Renal cortex interstitium (tissue), 11 donors: ENCODE results near the gene ANXA9. TPM values are rescaled to one million over a fixed set of nuclear protein-coding genes. Genes with fewer than 3 reads are reported as not detected.

Source experiments
- DNase-seq, 11 donors: peaks; one replicate each; pipeline ENCODE4 v3.0.0-alpha.2; 2013; ENCODE audit warnings: low read depth in 9 of 11, low spot score in 4 of 11; ENCODE audit errors: extremely low read depth in 1 of 11
- polyA plus RNA-seq, 3 donors: library from polyadenylated mRNA; unstranded; fragments of 120-200 nt; gene quantifications; one replicate each; pipeline ENCODE4 v1.2.1, GENCODE V29; 2013; ENCODE audit not compliant: insufficient read length in 3 of 3

The ANXA9 gene
- polyA plus RNA-seq, 3 donors = 14.3 to 18.9 (median 14.6) TPM

DNA sequence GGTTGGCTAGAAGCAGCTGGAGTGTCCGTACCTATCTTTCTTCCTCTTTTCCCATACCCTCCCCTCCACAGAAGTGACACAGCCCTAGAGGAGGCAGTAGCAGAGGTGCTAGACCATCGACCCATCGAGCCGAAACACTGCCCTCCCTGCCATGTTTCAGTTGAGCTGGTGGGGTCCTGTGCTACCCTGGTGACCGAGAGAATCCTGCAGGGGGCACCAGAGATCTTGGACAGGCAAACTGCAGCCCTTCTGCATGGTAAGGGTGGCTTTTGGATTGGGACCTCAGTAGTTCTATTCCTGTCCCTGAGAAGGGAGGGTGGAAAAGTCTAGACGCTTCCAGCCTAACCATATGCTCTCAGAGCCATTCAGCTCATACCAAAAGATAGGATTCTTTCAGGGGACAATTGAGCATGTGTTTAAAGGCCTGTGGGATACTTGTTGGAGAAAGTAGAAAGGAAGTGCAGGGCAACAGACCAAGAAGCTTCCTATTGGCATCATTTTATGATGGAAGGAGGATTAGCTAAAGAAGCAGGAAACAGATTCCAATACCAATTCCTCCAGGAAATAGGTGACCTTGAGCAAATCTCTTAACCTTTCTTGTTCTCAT is 42.6 kb downstream of the ANXA9 start:
- peak in 5 of 11 donors; percentile 51 to 71 (median 56) for DNase-seq

DNA sequence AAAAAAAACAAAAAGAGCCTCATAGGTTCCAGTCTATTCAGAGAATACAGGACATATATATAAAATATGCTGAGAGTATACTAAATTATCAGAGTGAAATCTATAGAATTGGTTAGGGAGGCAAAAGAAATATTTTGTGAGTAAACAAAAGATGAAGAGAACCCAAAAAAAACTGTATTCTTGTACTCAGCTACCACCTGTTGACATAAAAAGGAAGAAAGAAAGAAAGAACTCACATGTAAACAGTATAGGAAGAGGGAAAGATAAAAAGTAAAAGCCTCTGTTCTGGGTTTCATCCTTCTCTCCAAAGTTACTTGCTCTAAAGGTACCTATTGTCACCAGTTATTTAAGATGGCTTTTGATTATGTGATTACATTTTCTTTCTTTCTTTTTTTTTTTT is 44.4 kb downstream of the ANXA9 start:
- no peak for DNase-seq

DNA sequence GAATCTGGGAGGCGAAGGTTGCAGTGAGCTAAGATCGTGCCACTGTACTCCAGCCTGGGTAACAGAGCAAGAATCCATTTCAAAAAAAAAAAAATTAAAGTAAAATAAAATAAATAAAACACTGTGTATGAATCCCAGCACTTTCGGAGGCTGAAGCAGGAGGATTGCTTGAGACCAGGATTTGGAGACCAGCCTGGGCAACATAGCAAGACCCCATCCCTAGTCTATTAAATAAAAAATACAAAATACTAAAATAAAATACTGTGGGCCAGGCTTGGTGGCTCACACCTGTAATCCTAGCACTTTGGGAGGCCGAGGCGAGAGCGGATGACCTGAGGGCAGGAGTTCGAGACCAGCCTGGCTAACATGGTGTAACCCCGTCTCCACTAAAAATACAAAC is 50.1 kb downstream of the ANXA9 start:
- DNase-seq = no peak

DNA sequence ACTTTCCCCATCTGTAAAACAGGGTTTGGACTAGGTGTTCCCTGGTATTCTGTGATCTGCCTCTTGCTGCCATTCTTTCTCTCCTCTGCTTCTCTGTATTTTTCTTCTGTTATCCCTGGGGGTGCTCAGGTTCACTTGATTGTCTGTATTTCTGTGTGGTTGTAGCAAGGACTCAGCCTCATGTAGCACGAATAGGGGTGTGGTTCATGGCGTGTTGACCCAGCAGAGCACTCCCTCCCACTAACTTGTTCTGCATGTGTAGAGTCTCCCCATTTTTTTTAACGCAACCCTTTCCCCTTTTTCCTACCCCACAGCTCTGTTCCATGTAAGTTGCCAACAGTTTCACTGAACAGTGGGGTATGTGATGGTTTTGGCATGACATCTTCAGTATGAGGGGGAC is 53.1 kb downstream of the ANXA9 start:
- DNase-seq = no peak

DNA sequence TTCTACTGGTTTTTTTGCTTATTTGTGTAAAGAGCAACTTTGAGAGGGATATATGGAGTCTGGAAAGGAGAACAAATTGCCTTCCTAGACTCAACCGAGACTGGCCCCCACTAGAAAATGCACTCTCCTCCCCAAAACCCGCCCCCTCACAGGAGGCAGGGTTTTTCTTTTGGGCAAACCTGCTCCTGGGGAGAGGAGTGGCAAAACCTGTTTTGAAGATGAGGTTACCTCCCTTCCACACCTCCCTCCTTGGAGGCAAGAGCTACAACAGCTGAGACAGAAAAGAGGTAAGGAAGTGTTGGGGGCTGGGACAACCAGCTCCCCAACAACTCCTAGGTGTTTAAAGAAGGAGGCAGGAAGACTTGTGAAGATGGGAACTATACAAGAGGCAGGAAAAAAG is 54.3 kb downstream of the ANXA9 start, which contains the start of gene BNIPL:
BNIPL (plus strand) TSS at position 231 of the 400 bp plus-strand sequence; CDS start at position 371, 140 bp downstream.
- DNase-seq = no peak

DNA sequence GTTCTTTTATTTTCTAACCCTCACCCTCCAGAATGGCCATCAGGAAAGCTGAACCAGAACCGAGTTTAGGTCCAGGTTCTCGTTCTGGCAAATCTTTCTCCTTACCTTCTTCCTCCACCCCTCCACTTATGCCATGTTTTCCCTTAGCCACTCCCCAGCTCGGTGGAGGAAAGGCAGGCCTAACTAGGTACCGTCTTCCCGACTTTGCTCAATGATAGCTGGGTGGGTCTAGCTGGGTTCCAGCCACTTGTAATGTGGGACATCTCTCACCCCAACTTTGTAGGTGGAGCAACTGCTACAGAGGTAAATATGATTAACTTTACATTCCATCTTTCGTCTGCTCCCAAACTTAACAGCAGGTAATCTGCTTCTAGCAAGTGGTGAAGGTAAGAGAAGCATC is 54.9 kb downstream of the ANXA9 start:
- DNase-seq = no peak

DNA sequence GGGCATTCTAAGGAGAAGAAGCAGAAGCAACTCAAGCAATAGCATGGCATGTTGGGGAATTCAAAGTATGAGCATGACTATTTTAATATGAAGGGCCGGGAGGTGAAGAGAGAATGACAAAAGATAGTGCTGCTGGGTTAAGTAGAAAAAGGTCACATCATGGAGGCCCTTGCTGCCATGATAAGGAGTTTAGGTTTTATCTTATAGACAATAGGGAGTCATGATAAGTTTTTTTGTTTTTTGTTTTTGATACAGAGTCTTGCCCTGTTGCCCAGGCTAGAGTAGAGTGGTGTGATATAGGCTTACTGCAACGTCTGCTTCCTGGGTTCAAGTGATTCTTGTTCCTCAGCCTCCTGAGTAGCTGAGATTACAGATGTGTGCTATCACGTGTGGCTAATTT is 57.4 kb downstream of the ANXA9 start:
- no peak for DNase-seq

DNA sequence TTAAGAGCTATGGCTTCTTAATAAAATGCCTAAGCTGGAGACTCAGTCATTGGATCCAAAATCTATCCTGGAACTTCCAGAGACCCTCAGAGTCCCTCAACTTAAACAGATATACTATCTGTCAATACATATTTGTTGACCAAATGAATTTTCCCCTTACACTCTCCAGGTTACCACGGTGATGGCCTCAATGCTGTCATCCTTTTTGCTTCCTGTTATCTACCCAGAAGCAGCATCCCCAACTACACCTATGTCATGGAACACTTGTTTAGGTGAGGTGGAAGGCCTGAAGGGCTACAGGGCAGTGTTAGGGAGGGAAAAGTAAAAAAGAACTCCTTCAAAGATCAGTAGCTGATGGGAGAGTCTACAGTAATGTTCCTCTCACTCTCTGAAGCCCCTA is 61.1 kb downstream of the ANXA9 start:
- no peak for DNase-seq

Other genes with a start within 250 kb of the ANXA9 start
- gene CTSS, start 216.5 kb upstream of the ANXA9 start, polyA plus RNA-seq = 10 to 100 TPM; 12.3 to 14.0 (median 13.5) TPM
- 10 to 100 TPM; 22.9 to 28.1 (median 24.2) TPM for gene CTSK, start 174.0 kb upstream of the ANXA9 start, polyA plus RNA-seq
- 10 to 100 TPM; 53.5 to 59.7 (median 54.1) TPM for gene ARNT, start 105.7 kb upstream of the ANXA9 start, polyA plus RNA-seq
- under 1 TPM in 1 of 3 donors, not detected in 2; 0.09 TPM for gene CTXND2, start 95.2 kb upstream of the ANXA9 start, polyA plus RNA-seq
- gene SETDB1, start 55.9 kb upstream of the ANXA9 start, polyA plus RNA-seq = 10 to 100 TPM; 75.3 to 91.8 (median 85.4) TPM
- 100 to 1,000 TPM; 296 to 301 (median 300) TPM for gene CERS2, start 7.5 kb upstream of the ANXA9 start, polyA plus RNA-seq
- gene MINDY1, start 24.6 kb downstream of the ANXA9 start, polyA plus RNA-seq = 10 to 100 TPM; 38.9 to 58.3 (median 39.3) TPM
- gene PRUNE1, start 26.2 kb downstream of the ANXA9 start, polyA plus RNA-seq = 10 to 100 TPM; 42.4 to 48.7 (median 42.8) TPM
- gene BNIPL, start 54.3 kb downstream of the ANXA9 start, polyA plus RNA-seq = 1 to 10 TPM; 1.6 to 3.6 (median 2.7) TPM
- gene C1orf56, start 65.5 kb downstream of the ANXA9 start, polyA plus RNA-seq = 10 to 100 TPM in 2 of 3 donors, 1 to 10 TPM in 1; 9.1 to 14.0 (median 11.8) TPM
- gene CDC42SE1, start 77.3 kb downstream of the ANXA9 start, polyA plus RNA-seq = 10 to 100 TPM; 73.0 to 82.3 (median 75.4) TPM
- 10 to 100 TPM; 22.6 to 26.7 (median 24.7) TPM for gene MLLT11, start 78.1 kb downstream of the ANXA9 start, polyA plus RNA-seq
- 10 to 100 TPM; 10.5 to 15.8 (median 15.4) TPM for gene GABPB2, start 88.5 kb downstream of the ANXA9 start, polyA plus RNA-seq
- gene SEMA6C, start 164.3 kb downstream of the ANXA9 start, polyA plus RNA-seq = 10 to 100 TPM; 29.8 to 34.5 (median 29.9) TPM
- gene TNFAIP8L2, start 174.4 kb downstream of the ANXA9 start, polyA plus RNA-seq = 1 to 10 TPM; 1.0 to 1.5 (median 1.3) TPM
- gene LYSMD1, start 183.6 kb downstream of the ANXA9 start, polyA plus RNA-seq = 10 to 100 TPM; 16.4 to 20.1 (median 19.0) TPM
- 10 to 100 TPM; 38.4 to 45.2 (median 40.1) TPM for gene SCNM1, start 183.9 kb downstream of the ANXA9 start, polyA plus RNA-seq
- gene TMOD4, start 193.7 kb downstream of the ANXA9 start, polyA plus RNA-seq = 1 to 10 TPM; 1.0 to 2.0 (median 1.4) TPM
- 10 to 100 TPM; 63.9 to 81.9 (median 68.9) TPM for gene VPS72, start 207.9 kb downstream of the ANXA9 start, polyA plus RNA-seq
- 10 to 100 TPM; 61.9 to 79.7 (median 73.5) TPM for gene PIP5K1A, start 216.3 kb downstream of the ANXA9 start, polyA plus RNA-seq